Retinal pigment epithelial cell (primary cell): ENCODE data around the gene PCMTD2.

Experiments
- DNase-seq: peaks from one replicate; pipeline ENCODE4 v3.0.0-alpha.2; 2010; ENCODE audit warnings: low read depth
- H3K4me3 ChIP-seq: 2 replicates; pipeline ENCODE4 v1.5.1; 2011; ENCODE audit warnings: mild to moderate bottlenecking, low read length, control low read depth, moderate library complexity
- CTCF ChIP-seq: conservative IDR thresholded peaks from 2 replicates; pipeline ENCODE4 v1.5.1; 2011; ENCODE audit warnings: low read depth, low read length, control low read depth, inconsistent platforms

PCMTD2 gene

GRCh38 chr20:64241061-64241460 lies 14.5 kb upstream of the PCMTD2 start:
- no peak overlapping the region for H3K4me3 ChIP-seq
- no peak for DNase-seq
- TF ChIP-seq CTCF, result no peak

GRCh38 chr20:64242003-64242796 lies 13.3 kb upstream of the PCMTD2 start:
- no peak overlapping the region for H3K4me3 ChIP-seq
- DNase-seq, result no peak
- no peak for TF ChIP-seq CTCF

- DNase-seq, result no peak
- no peak overlapping the region for H3K4me3 ChIP-seq
- TF ChIP-seq CTCF, result no peak
These were observed 12.6 kb upstream of the PCMTD2 start for GRCh38 chr20:64242797-64243475.

GRCh38 chr20:64244281-64244805 lies 11.2 kb upstream of the PCMTD2 start:
- no peak overlapping the region for H3K4me3 ChIP-seq
- no peak for TF ChIP-seq CTCF
- DNase-seq, result no peak

GRCh38 chr20:64244870-64245603 lies 10.5 kb upstream of the PCMTD2 start:
- TF ChIP-seq CTCF, result no peak
- no peak for DNase-seq

GRCh38 chr20:64245746-64246595 lies 9.6 kb upstream of the PCMTD2 start:
- no peak for TF ChIP-seq CTCF
- no peak for DNase-seq
- H3K4me3 ChIP-seq, result no peak overlapping the region

More at GRCh38 chr20:64244870-64245603, 10.5 kb upstream of the PCMTD2 start:
- H3K4me3 ChIP-seq, result no peak overlapping the region
